ENCODE results near the gene ZDHHC8. TPM values are rescaled to one million over a fixed set of nuclear protein-coding genes. Genes with fewer than 3 reads are reported as not detected.

Gene ZDHHC8
- total RNA-seq, 1 donor from 2014 or later = 108 TPM

- DNase-seq (ENCODE audit: extremely low spot score, unreplicated experiment) = no peak
- H3K27ac Mint-ChIP-seq (ENCODE audit: unreplicated experiment) = no peak overlapping the region
- no peaks in the 10 kb centered on the region for H3K27me3 Mint-ChIP-seq (ENCODE audit: unreplicated experiment)
- peak overlapping the region; percentile 68 for H3K4me3 Mint-ChIP-seq (ENCODE audit: unreplicated experiment)
- no peak for TF ChIP-seq CTCF (IDR thresholded peaks at IDR 0.05)
- peaks cover 24% of the 10 kb centered on the region for H3K4me1 Mint-ChIP-seq (ENCODE audit: unreplicated experiment)
- no peaks in the 10 kb centered on the region for H3K9me3 Mint-ChIP-seq (ENCODE audit: unreplicated experiment)
- peaks cover 6% of the 10 kb centered on the region for H3K36me3 Mint-ChIP-seq (ENCODE audit: unreplicated experiment)
Observed at GRCh38 chr22:20131859-20132685, 468 bp downstream of the ZDHHC8 start.

DNA sequence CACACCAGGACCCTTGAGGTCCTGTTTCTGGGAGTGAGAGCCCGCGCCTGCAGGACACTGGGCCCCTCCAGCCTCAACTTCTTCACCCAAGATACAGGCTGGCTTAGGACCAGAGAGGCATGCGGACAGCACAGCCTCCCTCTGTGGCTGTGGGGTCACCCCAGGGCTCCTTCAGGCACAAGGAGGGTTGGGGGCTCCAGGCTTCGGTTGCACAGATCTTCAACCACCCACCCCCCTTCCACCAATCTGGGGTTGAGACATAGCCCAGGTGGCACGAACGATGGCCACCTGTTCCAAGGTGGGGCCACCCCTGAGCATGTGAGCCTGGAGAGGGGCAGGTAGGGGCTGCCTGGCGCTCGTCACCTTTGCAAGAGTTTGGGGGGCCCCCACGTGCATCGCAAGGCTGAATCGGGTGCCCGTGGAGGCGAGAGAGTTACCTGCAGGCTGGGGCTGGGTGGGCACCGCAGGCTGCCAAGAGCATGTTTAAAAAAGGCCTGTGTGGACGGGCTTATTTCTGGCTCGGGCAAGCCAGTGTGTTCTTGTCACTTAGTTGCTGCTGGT, 1.2 kb downstream of the ZDHHC8 start:
- no peak overlapping the region for H3K27ac Mint-ChIP-seq (ENCODE audit: unreplicated experiment)

DNA sequence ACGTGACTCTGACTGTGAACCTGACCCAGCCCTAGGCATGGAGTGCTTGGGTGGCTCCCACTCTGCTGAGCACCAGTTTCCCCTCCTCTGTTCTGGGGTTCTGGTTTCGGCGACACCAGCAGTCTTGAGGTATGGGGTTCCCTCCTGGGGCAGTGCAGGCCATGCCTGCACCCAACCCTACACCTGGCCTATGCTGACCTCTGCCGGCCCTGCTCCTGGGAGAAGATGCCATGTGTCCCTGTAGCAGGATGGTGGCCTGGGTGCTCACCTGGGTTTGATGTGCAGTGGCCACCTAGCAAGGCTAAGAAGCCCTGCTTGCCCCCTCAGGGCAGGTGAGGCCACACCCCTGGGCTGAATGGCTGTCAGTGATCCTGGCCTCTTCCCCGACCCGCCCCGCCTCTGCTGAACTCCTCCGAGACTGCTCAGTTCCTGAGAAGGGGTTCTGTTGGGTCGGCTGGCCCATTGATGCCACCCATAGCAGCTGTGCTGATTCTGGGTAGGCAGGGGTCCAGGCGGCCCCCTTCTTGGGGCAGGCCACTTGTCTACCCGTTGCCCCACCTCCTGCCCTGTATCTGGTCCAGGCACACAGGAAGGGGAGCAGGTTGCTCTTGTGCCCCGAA, 2.4 kb downstream of the ZDHHC8 start:
- Mint-ChIP-seq H3K9me3 (ENCODE audit: unreplicated experiment) (no peaks in the 10 kb centered on the region), H3K27ac (ENCODE audit: unreplicated experiment) (no peak overlapping the region), H3K27me3 (ENCODE audit: unreplicated experiment) (no peaks in the 10 kb centered on the region), H3K4me3 (ENCODE audit: unreplicated experiment) (peak overlapping the region; percentile 68), H3K36me3 (ENCODE audit: unreplicated experiment) (no peaks in the 10 kb centered on the region), H3K4me1 (ENCODE audit: unreplicated experiment) (peaks cover 35% of the 10 kb centered on the region)
- no peak for TF ChIP-seq CTCF (IDR thresholded peaks at IDR 0.05)
- DNase-seq (ENCODE audit: extremely low spot score, unreplicated experiment) = no peak

More for the DNA sequence above, 1.2 kb downstream of the ZDHHC8 start:
- H3K4me3 Mint-ChIP-seq (ENCODE audit: unreplicated experiment) = peak overlapping the region; percentile 68
- no peak for TF ChIP-seq CTCF (IDR thresholded peaks at IDR 0.05)
- H3K36me3 Mint-ChIP-seq (ENCODE audit: unreplicated experiment) = peaks cover under 1% of the 10 kb centered on the region
- DNase-seq (ENCODE audit: extremely low spot score, unreplicated experiment) = no peak
- peaks cover 29% of the 10 kb centered on the region for H3K4me1 Mint-ChIP-seq (ENCODE audit: unreplicated experiment)
- no peaks in the 10 kb centered on the region for H3K9me3 Mint-ChIP-seq (ENCODE audit: unreplicated experiment)
- H3K27me3 Mint-ChIP-seq (ENCODE audit: unreplicated experiment) = no peaks in the 10 kb centered on the region

DNA sequence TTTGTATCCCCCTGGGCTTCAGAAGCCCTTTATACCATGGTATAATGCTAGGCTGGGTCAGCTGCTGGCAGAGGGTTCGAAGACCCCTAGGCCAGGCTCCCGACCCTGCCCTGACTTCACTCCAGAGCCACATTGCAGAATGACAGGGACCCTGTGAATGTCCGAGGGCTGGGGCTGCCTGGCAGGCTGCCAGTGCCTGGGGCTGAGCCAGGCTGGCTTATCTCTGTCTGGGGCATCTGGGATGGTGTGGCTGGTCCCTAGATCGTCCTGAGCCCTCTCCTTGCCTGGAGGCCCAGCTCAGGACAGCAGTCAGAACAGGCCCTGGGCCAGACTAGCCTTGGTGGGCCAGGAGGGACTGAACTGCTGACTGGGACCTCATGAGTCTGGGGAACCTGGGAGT, 3.7 kb downstream of the ZDHHC8 start:
- Mint-ChIP-seq H3K36me3 (ENCODE audit: unreplicated experiment) (no peaks in the 10 kb centered on the region), H3K27me3 (ENCODE audit: unreplicated experiment) (no peaks in the 10 kb centered on the region), H3K27ac (ENCODE audit: unreplicated experiment) (no peak overlapping the region), H3K4me3 (ENCODE audit: unreplicated experiment) (no peak overlapping the region), H3K9me3 (ENCODE audit: unreplicated experiment) (no peaks in the 10 kb centered on the region), H3K4me1 (ENCODE audit: unreplicated experiment) (peaks cover 37% of the 10 kb centered on the region)
- no peak for TF ChIP-seq CTCF (IDR thresholded peaks at IDR 0.05)
- DNase-seq (ENCODE audit: extremely low spot score, unreplicated experiment) = no peak
